HL-60 (cell line): ENCODE results near the gene TBC1D14.

Experiments
- CTCF ChIP-seq: IDR thresholded peaks from one replicate; pipeline ENCODE4 v1.5.1; 2011; ENCODE audit warnings: low read length, control low read depth, inconsistent platforms; ENCODE audit not compliant: insufficient read depth
- GABPA ChIP-seq: IDR thresholded peaks from 2 replicates; pipeline ENCODE4 v1.6.1; 2012; ENCODE audit warnings: low read depth
- POLR2AphosphoS5 ChIP-seq: IDR thresholded peaks from 2 replicates; pipeline ENCODE4 v1.6.1; 2012; ENCODE audit warnings: low read depth
- REST ChIP-seq: IDR thresholded peaks from 2 replicates; pipeline ENCODE4 v1.6.1; 2012; ENCODE audit warnings: low read depth; ENCODE audit not compliant: insufficient replicate concordance

GRCh38 chr4:6988016-6988715 is 78.5 kb downstream of the TBC1D14 start:
- no peak for TF ChIP-seq CTCF
- no peak for TF ChIP-seq REST
- no peak for TF ChIP-seq POLR2AphosphoS5
- no peak for TF ChIP-seq GABPA
